Right atrium auricular region (tissue), 2 donors: ENCODE measurements around the gene SMIM44. TPM values are rescaled to one million over a fixed set of nuclear protein-coding genes. Genes with fewer than 3 reads are reported as not detected.

ENCODE experiments used
- DNase-seq: peaks from one replicate; pipeline ENCODE4 v3.0.0-alpha.2; 2019; ENCODE audit warnings: low spot score
- H3K27ac ChIP-seq, 2 donors: fragments of 200-600 bp; sonication (generic); 1 replicate in 1 of 2; 2 replicates in 1 of 2; pipeline ENCODE4 v1.5.1; 2016 to 2019
- H3K27me3 ChIP-seq, 2 donors: fragments of 200-600 bp; sonication (generic); one replicate each; pipeline versions ENCODE4 v1.5.1 to v1.6.0; 2017 to 2019
- H3K36me3 ChIP-seq: fragments of 200-600 bp; sonication (generic); one replicate; pipeline ENCODE4 v1.5.1; 2016
- H3K4me1 ChIP-seq, 2 donors: fragments of 200-600 bp; sonication (generic); one replicate each; pipeline versions ENCODE4 v1.5.1 to v1.6.0; 2017 to 2019
- H3K4me3 ChIP-seq, 2 donors: fragments of 200-600 bp; sonication (generic); 1 replicate in 1 of 2; 2 replicates in 1 of 2; pipeline ENCODE4 v1.5.1; 2017 to 2019; ENCODE audit warnings: mild to moderate bottlenecking in 1 of 2, moderate library complexity in 1 of 2
- H3K9me3 ChIP-seq, 2 donors: fragments of 200-600 bp; sonication (generic); one replicate each; pipeline ENCODE4 v1.5.1; 2019
- total RNA-seq, 2 donors: library from RNA; depleted of rRNA; stranded (reverse); fragments of >200 nt; gene quantifications; one replicate each; pipeline ENCODE4 v1.1.0, GENCODE V29; 2016
- TF ChIP-seq, protein P1 (sequence below), 2 donors: fragments of 200-600 bp; sonication (generic); IDR thresholded peaks; one replicate each; pipeline ENCODE4 v1.5.1; 2019; ENCODE audit warnings: antibody characterized with exemption in 2 of 2

SMIM44 gene
- total RNA-seq, 2 donors from 2014 or later = not detected

- Histone ChIP-seq H3K27ac (no peak overlapping the region), H3K36me3 (peaks cover 54% of the 10 kb centered on the region), H3K4me3 (no peak overlapping the region), H3K9me3 (no peaks in the 10 kb centered on the region), H3K4me1 (no peaks in the 10 kb centered on the region), H3K27me3 (no peaks in the 10 kb centered on the region)
- DNase-seq = no peak
- TF ChIP-seq, protein P1, sequence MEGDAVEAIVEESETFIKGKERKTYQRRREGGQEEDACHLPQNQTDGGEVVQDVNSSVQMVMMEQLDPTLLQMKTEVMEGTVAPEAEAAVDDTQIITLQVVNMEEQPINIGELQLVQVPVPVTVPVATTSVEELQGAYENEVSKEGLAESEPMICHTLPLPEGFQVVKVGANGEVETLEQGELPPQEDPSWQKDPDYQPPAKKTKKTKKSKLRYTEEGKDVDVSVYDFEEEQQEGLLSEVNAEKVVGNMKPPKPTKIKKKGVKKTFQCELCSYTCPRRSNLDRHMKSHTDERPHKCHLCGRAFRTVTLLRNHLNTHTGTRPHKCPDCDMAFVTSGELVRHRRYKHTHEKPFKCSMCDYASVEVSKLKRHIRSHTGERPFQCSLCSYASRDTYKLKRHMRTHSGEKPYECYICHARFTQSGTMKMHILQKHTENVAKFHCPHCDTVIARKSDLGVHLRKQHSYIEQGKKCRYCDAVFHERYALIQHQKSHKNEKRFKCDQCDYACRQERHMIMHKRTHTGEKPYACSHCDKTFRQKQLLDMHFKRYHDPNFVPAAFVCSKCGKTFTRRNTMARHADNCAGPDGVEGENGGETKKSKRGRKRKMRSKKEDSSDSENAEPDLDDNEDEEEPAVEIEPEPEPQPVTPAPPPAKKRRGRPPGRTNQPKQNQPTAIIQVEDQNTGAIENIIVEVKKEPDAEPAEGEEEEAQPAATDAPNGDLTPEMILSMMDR (IDR thresholded peaks at IDR 0.05) = no peak
These were observed 41.0 kb upstream of the SMIM44 start for GRCh38 chr19:3524078-3524842.

- H3K36me3 ChIP-seq = peaks cover 54% of the 10 kb centered on the region
- TF ChIP-seq, protein P1 (IDR thresholded peaks at IDR 0.05) = no peak
- H3K9me3 ChIP-seq = no peaks in the 10 kb centered on the region
- H3K4me1 ChIP-seq = no peaks in the 10 kb centered on the region
- no peaks in the 10 kb centered on the region for H3K27me3 ChIP-seq
- H3K4me3 ChIP-seq = no peak overlapping the region
- H3K27ac ChIP-seq = no peak overlapping the region
- DNase-seq = no peak
These were observed 40.3 kb upstream of the SMIM44 start for GRCh38 chr19:3523361-3524077.

DNA sequence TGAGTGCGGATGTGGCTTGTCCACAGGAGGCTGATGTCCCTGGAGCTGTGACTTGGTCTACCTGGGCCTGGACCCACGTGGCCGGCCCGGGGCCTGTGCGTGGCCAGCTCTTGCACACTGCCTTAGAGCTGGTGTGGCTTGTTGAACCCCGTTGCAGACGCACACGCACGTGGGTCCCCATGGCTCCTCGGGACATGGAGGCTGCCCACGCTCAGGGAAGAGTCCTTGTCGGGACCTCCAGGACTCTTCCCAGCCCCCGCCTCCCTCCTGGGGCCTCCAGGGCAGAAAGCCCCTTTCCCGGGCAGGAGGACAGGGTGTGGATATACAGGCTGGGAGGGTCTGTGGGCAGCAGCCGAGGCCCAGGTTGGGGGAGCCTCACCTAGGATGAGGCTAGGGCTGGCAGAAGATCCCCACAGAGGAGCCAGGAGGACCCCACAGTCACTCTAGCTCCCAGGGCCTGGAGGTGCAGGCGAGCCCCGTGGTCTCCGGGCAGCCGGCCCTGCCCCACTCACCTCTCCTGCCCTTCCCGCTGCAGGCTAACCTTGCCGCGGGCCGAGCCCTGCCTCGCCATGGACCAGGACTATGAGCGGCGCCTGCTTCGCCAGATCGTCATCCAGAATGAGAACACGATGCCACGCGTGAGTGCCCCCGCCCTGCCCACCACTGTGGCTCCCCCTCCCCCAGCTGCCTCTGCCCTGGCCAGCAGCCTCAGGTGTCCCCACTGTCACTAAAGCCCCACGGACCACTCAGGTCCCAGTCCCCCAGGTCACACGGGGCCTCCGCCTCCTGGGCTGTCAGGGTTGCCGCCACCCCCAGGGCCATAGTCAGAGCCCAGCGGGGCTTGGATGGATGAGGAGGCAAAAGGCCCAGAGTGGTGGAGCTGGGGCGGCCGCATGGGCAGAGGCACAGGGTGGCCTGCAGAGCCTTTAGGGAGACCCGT is 39.5 kb upstream of the SMIM44 start:
- peaks cover 47% of the 10 kb centered on the region for H3K36me3 ChIP-seq
- H3K27ac ChIP-seq = no peak overlapping the region
- no peak overlapping the region for H3K4me3 ChIP-seq
- no peak for DNase-seq
- H3K27me3 ChIP-seq = no peaks in the 10 kb centered on the region
- TF ChIP-seq, protein P1 (IDR thresholded peaks at IDR 0.05) = no peak
- no peaks in the 10 kb centered on the region for H3K9me3 ChIP-seq
- no peaks in the 10 kb centered on the region for H3K4me1 ChIP-seq

- Histone ChIP-seq H3K36me3 (peaks cover 31% of the 10 kb centered on the region), H3K4me1 (peaks cover 0 to 10% of the 10 kb centered on the region in 2 donors), H3K9me3 (no peaks in the 10 kb centered on the region), H3K4me3 (no peak overlapping the region), H3K27ac (no peak overlapping the region), H3K27me3 (no peaks in the 10 kb centered on the region)
- no peak for DNase-seq
- TF ChIP-seq, protein P1 (IDR thresholded peaks at IDR 0.05) = no peak
These were observed 37.8 kb upstream of the SMIM44 start for GRCh38 chr19:3521104-3521445.

GRCh38 chr19:3520166-3521103 is 37.2 kb upstream of the SMIM44 start:
- no peak overlapping the region for H3K27ac ChIP-seq
- H3K4me1 ChIP-seq = peaks cover 0 to 13% of the 10 kb centered on the region in 2 donors
- peaks cover 26% of the 10 kb centered on the region for H3K36me3 ChIP-seq
- no peaks in the 10 kb centered on the region for H3K9me3 ChIP-seq
- no peak overlapping the region for H3K4me3 ChIP-seq
- TF ChIP-seq, protein P1 (IDR thresholded peaks at IDR 0.05) = no peak
- no peaks in the 10 kb centered on the region for H3K27me3 ChIP-seq
- no peak for DNase-seq
